Left ventricle myocardium superior (tissue), 1 donor: ENCODE results near the gene MLF1. TPM values are rescaled to one million over a fixed set of nuclear protein-coding genes. Genes with fewer than 3 reads are reported as not detected.

ENCODE experiments used
- ATAC-seq: fragments of 200-7000 bp; cut with Tn5 transposase; one replicate; pipeline ENCODE4 v1.9.1; 2020; ENCODE audit warnings: mild to moderate bottlenecking, moderate library complexity
- DNase-seq: peaks from one replicate; pipeline ENCODE4 v3.0.0-alpha.2; 2020
- intact Hi-C: fragments of 100-400 bp; cut with micrococcal nuclease; formaldehyde crosslinking; loops from one replicate; pipeline ENCODE4 v1.11.0; 2022
- total RNA-seq: library from RNA; stranded (reverse); fragmentation: NEBNext Ultra II Directional; extraction: Animal tissue kit (Norgen Biotek cat#: 25700); gene quantifications from one replicate; pipeline ENCODE4 v1.2.1, GENCODE V29; 2021
- donor health status: DM: no; HTN: yes; CAD: no; lungs with severe emphysema.

The MLF1 gene
- total RNA-seq, 1 donor from 2014 or later: 234 TPM

- ATAC-seq: no peak
- DNase-seq: no peak
- intact Hi-C loops: no loop called here
Measured at GRCh38 chr3:158571969-158572765, 1.2 kb downstream of the MLF1 start.

- no peak for ATAC-seq
- intact Hi-C loops: no loop called here
- DNase-seq: no peak
Measured at GRCh38 chr3:158572766-158573060, 1.7 kb downstream of the MLF1 start.

- ATAC-seq (no peak), DNase-seq (no peak)
- intact Hi-C loops: no loop called here
Measured at GRCh38 chr3:158573714-158574113, 2.7 kb downstream of the MLF1 start.

GRCh38 chr3:158574646-158575045 lies 3.7 kb downstream of the MLF1 start:
- intact Hi-C loops: no loop called here
- no peak for DNase-seq
- no peak for ATAC-seq

- no peak for DNase-seq
- intact Hi-C loops: no loop called here
- ATAC-seq: no peak
Measured at GRCh38 chr3:158590223-158590622, 19.2 kb downstream of the MLF1 start.

GRCh38 chr3:158600787-158601186 lies 29.8 kb downstream of the MLF1 start:
- ATAC-seq (no peak), DNase-seq (no peak)
- intact Hi-C loops: no loop called here

GRCh38 chr3:158602227-158602626 lies 31.2 kb downstream of the MLF1 start:
- ATAC-seq (no peak), DNase-seq (no peak)
- intact Hi-C loops: no loop called here

GRCh38 chr3:158617982-158618875 lies 47.2 kb downstream of the MLF1 start:
- DNase-seq (no peak), ATAC-seq (no peak)
- intact Hi-C loops: no loop called here

GRCh38 chr3:158625881-158626280 lies 54.9 kb downstream of the MLF1 start:
- intact Hi-C loops: no loop called here
- ATAC-seq: no peak
- no peak for DNase-seq

- intact Hi-C loops: no loop called here
- ATAC-seq (no peak), DNase-seq (no peak)
Measured at GRCh38 chr3:158631981-158632380, 61.0 kb downstream of the MLF1 start.

- intact Hi-C loops: no loop called here
- DNase-seq (no peak), ATAC-seq (no peak)
Measured at GRCh38 chr3:158640646-158641045, 69.7 kb downstream of the MLF1 start.

GRCh38 chr3:158642005-158642404 lies 71.0 kb downstream of the MLF1 start:
- intact Hi-C loops: no loop called here

GRCh38 chr3:158642474-158643210 lies 71.6 kb downstream of the MLF1 start:
- DNase-seq: no peak
- ATAC-seq: no peak
- intact Hi-C loops: no loop called here

More at GRCh38 chr3:158642005-158642404, 71.0 kb downstream of the MLF1 start:
- DNase-seq (no peak), ATAC-seq (no peak)

GRCh38 chr3:158644345-158644908 lies 73.4 kb downstream of the MLF1 start, which contains the start of gene GFM1:
Gene GFM1, plus strand, starts transcription at chr3:158644527. Its CDS starts 108 bp downstream, at chr3:158644635.
- intact Hi-C loops: no loop called here
- DNase-seq: peak; percentile 94
- ATAC-seq: peak; percentile 99

GRCh38 chr3:158649791-158650190 lies 78.8 kb downstream of the MLF1 start:
- ATAC-seq (peak; percentile 50), DNase-seq (no peak)
- intact Hi-C loops: no loop called here

- intact Hi-C loops: no loop called here
Measured at GRCh38 chr3:158651192-158651591, 80.2 kb downstream of the MLF1 start.

GRCh38 chr3:158652463-158652862 lies 81.5 kb downstream of the MLF1 start:
- ATAC-seq (no peak), DNase-seq (no peak)
- intact Hi-C loops: no loop called here

More at GRCh38 chr3:158651192-158651591, 80.2 kb downstream of the MLF1 start:
- DNase-seq: no peak
- no peak for ATAC-seq
